Body of pancreas (tissue), 4 donors: Measurements from ENCODE around the gene TIMM10. TPM values are rescaled to one million over a fixed set of nuclear protein-coding genes. Genes with fewer than 3 reads are reported as not detected.

Source experiments
- ATAC-seq: fragments of 150-250 bp; one replicate; pipeline ENCODE4 v1.9.1; 2016
- DNase-seq, 4 donors: peaks; one replicate each; pipeline ENCODE4 v3.0.0-alpha.2; 2019
- H3K27ac ChIP-seq, 4 donors: fragments of 200-600 bp; sonication (generic); 1 replicate in 3 of 4; 2 replicates in 1 of 4; pipeline versions ENCODE4 v1.5.1 to v1.6.1; 2016 to 2019; ENCODE audit warnings: mild to moderate bottlenecking in 1 of 4, mixed read lengths in 1 of 4, moderate library complexity in 1 of 4
- H3K27me3 ChIP-seq, 2 donors: fragments of 200-600 bp; sonication (generic); one replicate each; pipeline ENCODE4 v1.6.0; 2016; ENCODE audit warnings: mild to moderate bottlenecking in 1 of 2
- H3K36me3 ChIP-seq, 2 donors: fragments of 200-600 bp; sonication (generic); replicated peaks in 1 of 2; 2 replicates each; pipeline ENCODE4 v1.5.1; 2016; ENCODE audit warnings: low read depth in 2 of 2; ENCODE audit not compliant: insufficient read depth in 1 of 2
- H3K4me1 ChIP-seq: fragments of 200-600 bp; sonication (generic); one replicate; pipeline ENCODE4 v1.6.0; 2016
- H3K4me3 ChIP-seq, 2 donors: fragments of 200-600 bp; sonication (generic); 1 replicate in 1 of 2; 2 replicates in 1 of 2; pipeline ENCODE4 v1.5.1; 2016 to 2019
- H3K9me3 ChIP-seq, 3 donors: fragments of 200-600 bp; sonication (generic); 1 replicate in 2 of 3; 2 replicates in 1 of 3; pipeline ENCODE4 v1.5.1; 2016
- CTCF ChIP-seq, 7 experiments: fragments of 450-650 bp in 4 of 7; fragments of 200-600 bp in 3 of 7; sonication (generic) in 3 of 7; IDR thresholded peaks; one replicate each; pipeline ENCODE4 v1.5.1; 2016 to 2019; ENCODE audit warnings: antibody characterized with exemption in 7 of 7
- POLR2A ChIP-seq, 3 donors: fragments of 450-650 bp; IDR thresholded peaks; one replicate each; pipeline ENCODE4 v1.6.1; 2016; ENCODE audit warnings: antibody characterized with exemption in 3 of 3, mild to moderate bottlenecking in 2 of 3
- WGBS, 2 donors: methylation state at CpG; one replicate each; pipeline ENCODE4 v1.1.5; 2017; 5-methylcytosine and 5-hydroxymethylcytosine counted together
- intact Hi-C: fragments of 100-400 bp; cut with DNase I; formaldehyde crosslinking; loops from one replicate; pipeline ENCODE4 v1.15.1; 2023
- total RNA-seq, 2 donors: library from RNA; depleted of rRNA; stranded (reverse); fragments of >200 nt; gene quantifications; one replicate each; pipeline ENCODE4 v1.1.0, GENCODE V29; 2016

Gene TIMM10
- total RNA-seq, 2 donors from 2014 or later = 5.6 to 24.4 TPM

- H3K27ac ChIP-seq = no peak overlapping the region
- no peak for DNase-seq
- 92 to 94% methylated on average over 4 of the region's 4 CpGs for WGBS, 2 donors
- no peaks in the 10 kb centered on the region for H3K9me3 ChIP-seq
- intact Hi-C loops = no loop called here
- H3K4me1 ChIP-seq = peaks cover 6% of the 10 kb centered on the region
- no peaks in the 10 kb centered on the region for H3K36me3 ChIP-seq
- ATAC-seq = no peak
- no peak overlapping the region for H3K4me3 ChIP-seq
- H3K27me3 ChIP-seq = no peaks in the 10 kb centered on the region
- TF ChIP-seq CTCF (IDR thresholded peaks at IDR 0.05) (no peak), POLR2A (IDR thresholded peaks at IDR 0.05) (no peak)
Measured at GRCh38 chr11:57523419-57523818, 7.1 kb downstream of the TIMM10 start.

GRCh38 chr11:57521116-57521515 is 9.4 kb downstream of the TIMM10 start:
- Histone ChIP-seq H3K4me3 (no peak overlapping the region), H3K9me3 (no peaks in the 10 kb centered on the region), H3K27me3 (no peaks in the 10 kb centered on the region), H3K27ac (no peak overlapping the region), H3K4me1 (no peaks in the 10 kb centered on the region), H3K36me3 (no peaks in the 10 kb centered on the region)
- ATAC-seq = no peak
- no peak for DNase-seq
- TF ChIP-seq CTCF (IDR thresholded peaks at IDR 0.05) = no peak
- TF ChIP-seq POLR2A (IDR thresholded peaks at IDR 0.05) = no peak
- 97 to 98% methylated on average over 2 of the region's 2 CpGs for WGBS, 2 donors
- intact Hi-C loops = no loop called here

- 6% methylated on average over 5 of the region's 5 CpGs for WGBS, 2 donors
- peak overlapping the region; percentile 78 to 95 (median 92) for H3K27ac ChIP-seq
- no peaks in the 10 kb centered on the region for H3K27me3 ChIP-seq
- ATAC-seq (no peak), DNase-seq (no peak)
- H3K36me3 ChIP-seq = no peaks in the 10 kb centered on the region
- no peak for TF ChIP-seq POLR2A (IDR thresholded peaks at IDR 0.05)
- TF ChIP-seq CTCF (IDR thresholded peaks at IDR 0.05) = no peak
- intact Hi-C loops = no loop called here
- H3K4me1 ChIP-seq = peaks cover 22% of the 10 kb centered on the region
- H3K9me3 ChIP-seq = no peaks in the 10 kb centered on the region
- peak overlapping the region; percentile 90 to 92 for H3K4me3 ChIP-seq
Measured at GRCh38 chr11:57516061-57516443, 14.5 kb downstream of the TIMM10 start.

GRCh38 chr11:57515332-57516060 is 15.1 kb downstream of the TIMM10 start, which contains the start of gene SLC43A1:
Gene SLC43A1, minus strand, starts transcription at chr11:57515702. Its CDS starts 1,591 bp downstream, at chr11:57514111.
- H3K27ac ChIP-seq = peak within 1 kb of the TSS; percentile 78 to 95 (median 92)
- peak; percentile 80 to 88 (median 80) for DNase-seq
- no peaks in the 10 kb centered on the region for H3K36me3 ChIP-seq
- peak; percentile 74 for ATAC-seq
- peak within 1 kb of the TSS; percentile 90 to 92 for H3K4me3 ChIP-seq
- peaks cover 24% of the 10 kb centered on the region for H3K4me1 ChIP-seq
- intact Hi-C loops = no loop called here
- peak; percentile 54 to 71 (median 69) for TF ChIP-seq POLR2A (IDR thresholded peaks at IDR 0.05)
- peak in 1 of 7 experiments; percentile 15 for TF ChIP-seq CTCF (IDR thresholded peaks at IDR 0.05)
- no peaks in the 10 kb centered on the region for H3K9me3 ChIP-seq
- H3K27me3 ChIP-seq = no peaks in the 10 kb centered on the region
- 0% methylated on average over 29 to 60 of the region's 66 CpGs for WGBS, 2 donors
